HepG2 (cell line): ENCODE measurements around the gene AGFG1. TPM values are rescaled to one million over a fixed set of nuclear protein-coding genes. Genes with fewer than 3 reads are reported as not detected.

Experiments
- ATF1 ChIP-seq: IDR thresholded peaks from 2 replicates; pipeline ENCODE4 v1.6.1; 2016; ENCODE audit warnings: mild to moderate bottlenecking, control low read depth
- HNRNPL ChIP-seq: fragments of 200-400 bp; formaldehyde crosslinking; IDR thresholded peaks from 2 replicates; pipeline ENCODE4 v1.6.1; 2017; ENCODE audit warnings: mild to moderate bottlenecking, low read depth, low read length
- U2AF2 ChIP-seq: fragments of 200-400 bp; formaldehyde crosslinking; IDR thresholded peaks from 2 replicates; pipeline ENCODE4 v1.6.1; 2017; ENCODE audit warnings: low read depth, mild to moderate bottlenecking, low read length
- ZNF350 ChIP-seq: sonication (generic); formaldehyde crosslinking; IDR thresholded peaks from 2 replicates; pipeline ENCODE4 v1.4.0; 2020; ENCODE audit warnings: mild to moderate bottlenecking, low read depth, missing genetic modification reagents, borderline replicate concordance
- ZSCAN21 ChIP-seq: sonication (generic); formaldehyde crosslinking; IDR thresholded peaks from 2 replicates; pipeline ENCODE4 v1.8.0; 2022; ENCODE audit warnings: mild to moderate bottlenecking, missing genetic modification reagents, moderate library complexity, borderline replicate concordance
- polyA plus RNA-seq, 8 experiments: library from polyadenylated mRNA; depleted of rRNA in 3 of 8; stranded (reverse) in 7 of 8; unstranded in 1 of 8; fragments of >200 nt; fragmentation: Illumina TruSeq in 4 of 8; extraction: Trizol in 4 of 8; gene quantifications; 2 replicates each; pipeline versions ENCODE4 v1.2.1 to v1.2.3, GENCODE V29; 2011 to 2016; ENCODE audit warnings: low read depth in 4 of 8, missing spikeins in 1 of 8, mixed read lengths in 1 of 8; ENCODE audit not compliant: insufficient read depth in 1 of 8
- total RNA-seq, 5 experiments: library from RNA; depleted of rRNA; stranded (reverse); fragments of >200 nt; fragmentation: Illumina TruSeq; extraction: Trizol; gene quantifications; 2 replicates each; pipeline ENCODE4 v1.2.3, GENCODE V29; 2016; ENCODE audit warnings: low read depth in 1 of 5
- TF ChIP-seq, protein P1 (sequence below): sonication (generic); formaldehyde crosslinking; IDR thresholded peaks from 2 replicates; pipeline ENCODE4 v1.8.1; 2023; ENCODE audit warnings: missing genetic modification reagents, inconsistent platforms, borderline replicate concordance
- TF ChIP-seq, protein P2 (sequence below): sonication (generic); formaldehyde crosslinking; IDR thresholded peaks from 2 replicates; pipeline ENCODE4 v1.4.0; 2020; ENCODE audit warnings: mild to moderate bottlenecking, missing genetic modification reagents
- TF ChIP-seq, protein P3 (sequence below): IDR thresholded peaks from 2 replicates; pipeline ENCODE4 v1.6.1; 2016
- TF ChIP-seq, protein P4 (sequence below): IDR thresholded peaks from 2 replicates; pipeline ENCODE4 v1.4.0; 2020; ENCODE audit warnings: mild to moderate bottlenecking, missing genetic modification reagents
- TF ChIP-seq, protein P5 (sequence below): sonication (generic); formaldehyde crosslinking; IDR thresholded peaks from 2 replicates; pipeline ENCODE4 v1.4.0; 2020; ENCODE audit warnings: missing genetic modification reagents
- TF ChIP-seq, protein P6 (sequence below): sonication (generic); formaldehyde crosslinking; IDR thresholded peaks from 2 replicates; pipeline ENCODE4 v1.4.0; 2020; ENCODE audit warnings: missing genetic modification reagents, mild to moderate bottlenecking, borderline replicate concordance

The AGFG1 gene
- total and polyA plus RNA-seq, 2 of the 13 experiments (the other 11 are each of a cell fraction or from before 2014, with no cell fraction given) = 145 to 168 TPM

DNA sequence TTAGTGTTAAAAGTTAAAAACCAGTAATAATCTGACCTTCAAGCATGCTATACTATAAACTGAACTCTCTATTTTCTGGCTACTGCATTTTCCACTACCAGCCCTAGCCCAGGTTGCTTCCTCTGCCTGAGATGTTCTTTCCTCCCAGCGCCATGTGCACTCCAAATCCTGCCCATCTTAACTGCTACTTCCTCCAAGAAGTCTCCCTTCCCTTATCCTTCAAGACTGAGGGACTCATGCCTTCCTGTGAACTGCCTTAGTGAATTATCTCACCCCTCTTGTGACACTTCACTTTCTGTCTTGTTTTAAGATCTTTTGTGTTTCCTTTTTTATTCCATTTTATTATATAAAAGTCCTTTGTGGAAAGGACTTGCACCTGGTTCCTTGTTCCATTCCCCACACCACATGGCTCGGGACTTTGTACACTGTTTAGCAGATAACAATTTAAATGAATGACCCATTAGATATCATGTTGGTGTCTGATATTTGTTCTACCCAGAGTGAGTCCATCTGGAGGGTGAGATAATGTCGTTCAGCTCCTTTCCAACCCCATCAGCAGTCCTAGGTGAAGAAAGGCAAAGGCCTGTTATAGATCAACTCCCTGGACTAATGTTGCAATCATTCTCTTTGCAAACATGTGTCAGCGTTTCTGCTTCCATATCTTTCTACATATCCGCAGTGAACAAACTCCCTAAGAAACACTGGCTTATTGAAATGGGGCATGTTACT lies 20.9 kb upstream of the AGFG1 start (continued):
- TF ChIP-seq, protein P1, sequence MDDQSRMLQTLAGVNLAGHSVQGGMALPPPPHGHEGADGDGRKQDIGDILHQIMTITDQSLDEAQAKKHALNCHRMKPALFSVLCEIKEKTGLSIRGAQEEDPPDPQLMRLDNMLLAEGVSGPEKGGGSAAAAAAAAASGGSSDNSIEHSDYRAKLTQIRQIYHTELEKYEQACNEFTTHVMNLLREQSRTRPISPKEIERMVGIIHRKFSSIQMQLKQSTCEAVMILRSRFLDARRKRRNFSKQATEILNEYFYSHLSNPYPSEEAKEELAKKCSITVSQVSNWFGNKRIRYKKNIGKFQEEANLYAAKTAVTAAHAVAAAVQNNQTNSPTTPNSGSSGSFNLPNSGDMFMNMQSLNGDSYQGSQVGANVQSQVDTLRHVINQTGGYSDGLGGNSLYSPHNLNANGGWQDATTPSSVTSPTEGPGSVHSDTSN (CRISPR knock-in tag) = no peak
- TF ChIP-seq, protein P2, sequence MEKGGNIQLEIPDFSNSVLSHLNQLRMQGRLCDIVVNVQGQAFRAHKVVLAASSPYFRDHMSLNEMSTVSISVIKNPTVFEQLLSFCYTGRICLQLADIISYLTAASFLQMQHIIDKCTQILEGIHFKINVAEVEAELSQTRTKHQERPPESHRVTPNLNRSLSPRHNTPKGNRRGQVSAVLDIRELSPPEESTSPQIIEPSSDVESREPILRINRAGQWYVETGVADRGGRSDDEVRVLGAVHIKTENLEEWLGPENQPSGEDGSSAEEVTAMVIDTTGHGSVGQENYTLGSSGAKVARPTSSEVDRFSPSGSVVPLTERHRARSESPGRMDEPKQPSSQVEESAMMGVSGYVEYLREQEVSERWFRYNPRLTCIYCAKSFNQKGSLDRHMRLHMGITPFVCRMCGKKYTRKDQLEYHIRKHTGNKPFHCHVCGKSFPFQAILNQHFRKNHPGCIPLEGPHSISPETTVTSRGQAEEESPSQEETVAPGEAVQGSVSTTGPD (CRISPR knock-in tag) = no peak
- TF ChIP-seq ATF1 (0 out of 2 replicates have a peak, but pooled peaks have one; percentile 13), U2AF2 (no peak), ZSCAN21 (CRISPR knock-in tag) (no peak), ZNF350 (CRISPR knock-in tag) (no peak), HNRNPL (no peak)
- TF ChIP-seq, protein P3, sequence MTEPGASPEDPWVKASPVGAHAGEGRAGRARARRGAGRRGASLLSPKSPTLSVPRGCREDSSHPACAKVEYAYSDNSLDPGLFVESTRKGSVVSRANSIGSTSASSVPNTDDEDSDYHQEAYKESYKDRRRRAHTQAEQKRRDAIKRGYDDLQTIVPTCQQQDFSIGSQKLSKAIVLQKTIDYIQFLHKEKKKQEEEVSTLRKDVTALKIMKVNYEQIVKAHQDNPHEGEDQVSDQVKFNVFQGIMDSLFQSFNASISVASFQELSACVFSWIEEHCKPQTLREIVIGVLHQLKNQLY (CRISPR knock-in tag) = peak; percentile 70
- TF ChIP-seq, protein P4, sequence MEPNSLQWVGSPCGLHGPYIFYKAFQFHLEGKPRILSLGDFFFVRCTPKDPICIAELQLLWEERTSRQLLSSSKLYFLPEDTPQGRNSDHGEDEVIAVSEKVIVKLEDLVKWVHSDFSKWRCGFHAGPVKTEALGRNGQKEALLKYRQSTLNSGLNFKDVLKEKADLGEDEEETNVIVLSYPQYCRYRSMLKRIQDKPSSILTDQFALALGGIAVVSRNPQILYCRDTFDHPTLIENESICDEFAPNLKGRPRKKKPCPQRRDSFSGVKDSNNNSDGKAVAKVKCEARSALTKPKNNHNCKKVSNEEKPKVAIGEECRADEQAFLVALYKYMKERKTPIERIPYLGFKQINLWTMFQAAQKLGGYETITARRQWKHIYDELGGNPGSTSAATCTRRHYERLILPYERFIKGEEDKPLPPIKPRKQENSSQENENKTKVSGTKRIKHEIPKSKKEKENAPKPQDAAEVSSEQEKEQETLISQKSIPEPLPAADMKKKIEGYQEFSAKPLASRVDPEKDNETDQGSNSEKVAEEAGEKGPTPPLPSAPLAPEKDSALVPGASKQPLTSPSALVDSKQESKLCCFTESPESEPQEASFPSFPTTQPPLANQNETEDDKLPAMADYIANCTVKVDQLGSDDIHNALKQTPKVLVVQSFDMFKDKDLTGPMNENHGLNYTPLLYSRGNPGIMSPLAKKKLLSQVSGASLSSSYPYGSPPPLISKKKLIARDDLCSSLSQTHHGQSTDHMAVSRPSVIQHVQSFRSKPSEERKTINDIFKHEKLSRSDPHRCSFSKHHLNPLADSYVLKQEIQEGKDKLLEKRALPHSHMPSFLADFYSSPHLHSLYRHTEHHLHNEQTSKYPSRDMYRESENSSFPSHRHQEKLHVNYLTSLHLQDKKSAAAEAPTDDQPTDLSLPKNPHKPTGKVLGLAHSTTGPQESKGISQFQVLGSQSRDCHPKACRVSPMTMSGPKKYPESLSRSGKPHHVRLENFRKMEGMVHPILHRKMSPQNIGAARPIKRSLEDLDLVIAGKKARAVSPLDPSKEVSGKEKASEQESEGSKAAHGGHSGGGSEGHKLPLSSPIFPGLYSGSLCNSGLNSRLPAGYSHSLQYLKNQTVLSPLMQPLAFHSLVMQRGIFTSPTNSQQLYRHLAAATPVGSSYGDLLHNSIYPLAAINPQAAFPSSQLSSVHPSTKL (CRISPR knock-in tag) = peak; percentile 98
- TF ChIP-seq, protein P5, sequence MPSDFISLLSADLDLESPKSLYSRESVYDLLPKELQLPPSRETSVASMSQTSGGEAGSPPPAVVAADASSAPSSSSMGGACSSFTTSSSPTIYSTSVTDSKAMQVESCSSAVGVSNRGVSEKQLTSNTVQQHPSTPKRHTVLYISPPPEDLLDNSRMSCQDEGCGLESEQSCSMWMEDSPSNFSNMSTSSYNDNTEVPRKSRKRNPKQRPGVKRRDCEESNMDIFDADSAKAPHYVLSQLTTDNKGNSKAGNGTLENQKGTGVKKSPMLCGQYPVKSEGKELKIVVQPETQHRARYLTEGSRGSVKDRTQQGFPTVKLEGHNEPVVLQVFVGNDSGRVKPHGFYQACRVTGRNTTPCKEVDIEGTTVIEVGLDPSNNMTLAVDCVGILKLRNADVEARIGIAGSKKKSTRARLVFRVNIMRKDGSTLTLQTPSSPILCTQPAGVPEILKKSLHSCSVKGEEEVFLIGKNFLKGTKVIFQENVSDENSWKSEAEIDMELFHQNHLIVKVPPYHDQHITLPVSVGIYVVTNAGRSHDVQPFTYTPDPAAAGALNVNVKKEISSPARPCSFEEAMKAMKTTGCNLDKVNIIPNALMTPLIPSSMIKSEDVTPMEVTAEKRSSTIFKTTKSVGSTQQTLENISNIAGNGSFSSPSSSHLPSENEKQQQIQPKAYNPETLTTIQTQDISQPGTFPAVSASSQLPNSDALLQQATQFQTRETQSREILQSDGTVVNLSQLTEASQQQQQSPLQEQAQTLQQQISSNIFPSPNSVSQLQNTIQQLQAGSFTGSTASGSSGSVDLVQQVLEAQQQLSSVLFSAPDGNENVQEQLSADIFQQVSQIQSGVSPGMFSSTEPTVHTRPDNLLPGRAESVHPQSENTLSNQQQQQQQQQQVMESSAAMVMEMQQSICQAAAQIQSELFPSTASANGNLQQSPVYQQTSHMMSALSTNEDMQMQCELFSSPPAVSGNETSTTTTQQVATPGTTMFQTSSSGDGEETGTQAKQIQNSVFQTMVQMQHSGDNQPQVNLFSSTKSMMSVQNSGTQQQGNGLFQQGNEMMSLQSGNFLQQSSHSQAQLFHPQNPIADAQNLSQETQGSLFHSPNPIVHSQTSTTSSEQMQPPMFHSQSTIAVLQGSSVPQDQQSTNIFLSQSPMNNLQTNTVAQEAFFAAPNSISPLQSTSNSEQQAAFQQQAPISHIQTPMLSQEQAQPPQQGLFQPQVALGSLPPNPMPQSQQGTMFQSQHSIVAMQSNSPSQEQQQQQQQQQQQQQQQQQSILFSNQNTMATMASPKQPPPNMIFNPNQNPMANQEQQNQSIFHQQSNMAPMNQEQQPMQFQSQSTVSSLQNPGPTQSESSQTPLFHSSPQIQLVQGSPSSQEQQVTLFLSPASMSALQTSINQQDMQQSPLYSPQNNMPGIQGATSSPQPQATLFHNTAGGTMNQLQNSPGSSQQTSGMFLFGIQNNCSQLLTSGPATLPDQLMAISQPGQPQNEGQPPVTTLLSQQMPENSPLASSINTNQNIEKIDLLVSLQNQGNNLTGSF = no peak
- TF ChIP-seq, protein P6, sequence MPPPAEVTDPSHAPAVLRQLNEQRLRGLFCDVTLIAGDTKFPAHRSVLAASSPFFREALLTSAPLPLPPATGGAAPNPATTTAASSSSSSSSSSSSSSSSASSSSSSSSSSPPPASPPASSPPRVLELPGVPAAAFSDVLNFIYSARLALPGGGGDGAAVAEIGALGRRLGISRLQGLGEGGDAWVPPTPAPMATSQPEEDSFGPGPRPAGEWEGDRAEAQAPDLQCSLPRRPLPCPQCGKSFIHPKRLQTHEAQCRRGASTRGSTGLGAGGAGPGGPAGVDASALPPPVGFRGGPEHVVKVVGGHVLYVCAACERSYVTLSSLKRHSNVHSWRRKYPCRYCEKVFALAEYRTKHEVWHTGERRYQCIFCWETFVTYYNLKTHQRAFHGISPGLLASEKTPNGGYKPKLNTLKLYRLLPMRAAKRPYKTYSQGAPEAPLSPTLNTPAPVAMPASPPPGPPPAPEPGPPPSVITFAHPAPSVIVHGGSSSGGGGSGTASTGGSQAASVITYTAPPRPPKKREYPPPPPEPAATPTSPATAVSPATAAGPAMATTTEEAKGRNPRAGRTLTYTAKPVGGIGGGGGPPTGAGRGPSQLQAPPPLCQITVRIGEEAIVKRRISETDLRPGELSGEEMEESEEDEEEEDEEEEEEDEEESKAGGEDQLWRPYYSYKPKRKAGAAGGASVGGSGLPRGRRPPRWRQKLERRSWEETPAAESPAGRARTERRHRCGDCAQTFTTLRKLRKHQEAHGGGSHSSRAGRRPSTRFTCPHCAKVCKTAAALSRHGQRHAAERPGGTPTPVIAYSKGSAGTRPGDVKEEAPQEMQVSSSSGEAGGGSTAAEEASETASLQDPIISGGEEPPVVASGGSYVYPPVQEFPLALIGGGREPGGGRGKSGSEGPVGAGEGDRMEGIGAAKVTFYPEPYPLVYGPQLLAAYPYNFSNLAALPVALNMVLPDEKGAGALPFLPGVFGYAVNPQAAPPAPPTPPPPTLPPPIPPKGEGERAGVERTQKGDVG = no peak
